RPMI7951 (cell line): ENCODE data around the gene INHA. TPM values are rescaled to one million over a fixed set of nuclear protein-coding genes. Genes with fewer than 3 reads are reported as not detected.

ENCODE experiments used
- DNase-seq: peaks from one replicate; pipeline ENCODE4 v3.0.0-alpha.2; 2012; ENCODE audit warnings: low read depth
- total RNA-seq: library from RNA; depleted of rRNA; stranded (reverse); fragments of >200 nt; shearing (Covaris generic); gene quantifications from 2 replicates; pipeline ENCODE4 v1.2.3, GENCODE V29; 2014

The INHA gene
- total RNA-seq, 1 experiment from 2014 or later, result 0.12 TPM

DNA sequence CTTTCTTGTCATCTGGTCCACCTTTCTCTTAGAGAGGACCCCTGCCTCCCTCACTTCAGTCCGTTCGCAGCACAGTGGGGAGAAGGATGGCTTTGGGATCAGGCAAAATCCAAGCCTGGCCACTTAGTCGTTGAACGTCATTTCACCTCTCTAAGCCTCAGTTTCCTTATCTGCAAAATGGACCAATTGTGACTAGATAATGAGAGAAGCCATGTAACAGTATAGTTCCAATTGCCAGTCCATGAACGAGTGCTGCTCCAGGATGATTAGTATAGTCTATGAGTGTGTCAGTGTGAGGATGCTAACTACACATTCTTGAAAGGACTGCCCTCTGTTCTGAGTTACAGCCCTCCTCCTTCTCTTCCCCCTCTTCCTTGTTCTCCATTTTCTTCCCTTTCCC, 1.1 kb downstream of the INHA start:
- no peak for DNase-seq

DNA sequence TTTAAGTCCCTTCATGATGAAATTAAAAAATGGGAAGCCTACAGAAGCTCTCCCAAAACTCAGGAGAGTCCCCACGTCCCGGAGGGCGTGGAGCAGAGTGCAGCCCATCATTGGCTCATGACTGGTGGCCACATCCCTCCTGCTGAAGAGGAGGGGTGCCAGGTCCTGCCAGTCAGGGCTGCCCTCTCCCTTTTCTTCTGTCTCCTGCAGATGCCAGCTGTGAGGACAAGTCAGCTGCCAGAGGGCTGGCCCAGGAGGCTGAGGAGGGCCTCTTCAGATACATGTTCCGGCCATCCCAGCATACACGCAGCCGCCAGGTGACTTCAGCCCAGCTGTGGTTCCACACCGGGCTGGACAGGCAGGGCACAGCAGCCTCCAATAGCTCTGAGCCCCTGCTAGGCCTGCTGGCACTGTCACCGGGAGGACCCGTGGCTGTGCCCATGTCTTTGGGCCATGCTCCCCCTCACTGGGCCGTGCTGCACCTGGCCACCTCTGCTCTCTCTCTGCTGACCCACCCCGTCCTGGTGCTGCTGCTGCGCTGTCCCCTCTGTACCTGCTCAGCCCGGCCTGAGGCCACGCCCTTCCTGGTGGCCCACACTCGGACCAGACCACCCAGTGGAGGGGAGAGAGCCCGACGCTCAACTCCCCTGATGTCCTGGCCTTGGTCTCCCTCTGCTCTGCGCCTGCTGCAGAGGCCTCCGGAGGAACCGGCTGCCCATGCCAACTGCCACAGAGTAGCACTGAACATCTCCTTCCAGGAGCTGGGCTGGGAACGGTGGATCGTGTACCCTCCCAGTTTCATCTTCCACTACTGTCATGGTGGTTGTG, 2.6 kb downstream of the INHA start:
- no peak for DNase-seq

DNA sequence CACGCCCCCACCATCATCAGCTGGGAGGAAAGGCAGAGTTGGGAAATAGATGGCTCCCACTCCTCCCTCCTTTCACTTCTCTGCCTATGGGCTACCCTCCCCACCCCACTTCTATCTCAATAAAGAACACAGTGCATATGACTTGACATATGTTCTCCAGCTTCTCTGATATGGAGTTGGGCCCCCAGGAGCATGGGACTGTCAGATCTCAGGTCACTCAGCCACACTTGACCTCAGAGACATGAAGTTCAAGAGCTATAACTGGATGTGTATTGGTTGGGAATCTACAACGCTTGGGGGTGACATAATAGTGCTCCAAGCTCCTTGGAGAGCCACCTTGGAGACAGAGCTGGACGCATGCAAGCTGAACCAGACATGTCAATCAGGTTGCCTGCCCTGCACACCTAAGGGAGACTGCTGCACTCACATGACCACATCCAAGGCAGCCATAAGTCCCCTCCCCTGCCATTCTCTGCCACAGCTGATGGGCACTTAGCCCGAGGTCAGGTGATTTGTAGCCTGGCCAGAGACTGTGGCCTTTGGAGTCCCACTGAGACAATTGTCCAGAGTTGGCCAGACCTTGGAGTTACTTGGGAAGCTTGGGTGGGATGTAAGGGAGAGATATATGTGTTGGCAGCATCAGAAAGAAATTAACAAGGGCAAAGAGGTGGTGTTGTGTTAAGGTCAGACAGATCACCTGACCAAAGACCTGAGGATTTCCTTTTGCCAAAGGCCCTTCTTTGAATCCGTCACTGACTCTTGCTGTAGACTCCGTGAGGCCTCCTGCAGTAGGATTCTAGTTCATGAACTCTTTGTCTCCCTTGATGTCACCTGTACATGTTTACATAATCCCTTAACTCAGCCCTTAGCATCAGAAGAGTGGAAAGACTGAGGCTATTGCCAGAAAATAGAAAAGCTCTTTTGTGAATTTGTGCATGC, 3.7 kb downstream of the INHA start:
- DNase-seq, result no peak

DNA sequence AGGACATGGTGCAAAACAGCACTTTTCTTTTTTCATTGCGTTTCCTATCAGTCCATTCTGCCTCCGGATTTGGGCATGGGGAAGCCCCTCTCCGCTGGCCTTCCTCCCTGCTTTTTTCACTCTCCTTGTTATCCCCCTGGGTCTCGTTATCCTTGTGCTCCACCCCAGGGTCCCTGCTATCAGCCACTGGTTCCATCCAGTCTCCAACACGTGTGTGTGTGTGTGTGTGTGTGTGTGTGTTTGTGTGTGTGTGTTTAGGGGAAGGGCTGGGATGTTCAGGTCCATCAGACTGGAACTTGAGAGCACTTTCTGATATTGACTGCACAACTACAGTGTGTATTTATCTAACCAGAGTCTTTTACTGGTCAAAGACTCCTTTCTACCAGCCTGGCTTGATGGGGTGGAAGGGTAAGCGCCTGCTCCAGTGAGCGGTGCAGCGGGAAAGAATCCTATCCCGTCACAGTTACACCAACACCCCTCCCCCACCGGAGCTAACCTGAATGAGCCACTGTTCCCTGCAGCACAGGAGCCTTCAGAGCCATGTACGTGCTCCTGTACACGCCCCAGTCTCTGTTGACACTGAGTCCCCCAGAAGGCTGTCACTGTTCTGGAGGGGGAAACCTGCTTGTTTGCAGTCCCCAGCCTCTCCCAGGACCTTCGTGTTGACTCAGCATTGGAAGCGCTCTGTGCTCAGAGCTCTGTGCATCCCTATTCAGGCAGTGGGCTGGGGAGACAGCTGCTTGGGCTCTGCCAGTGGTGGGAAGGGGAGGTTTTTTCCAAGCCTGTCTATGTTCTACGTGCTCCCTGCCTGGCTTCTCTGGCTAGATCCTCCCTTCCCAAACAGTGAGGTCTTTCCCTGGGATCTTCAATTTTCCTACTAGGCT, 4.6 kb downstream of the INHA start:
- peak; percentile 35 for DNase-seq

DNA sequence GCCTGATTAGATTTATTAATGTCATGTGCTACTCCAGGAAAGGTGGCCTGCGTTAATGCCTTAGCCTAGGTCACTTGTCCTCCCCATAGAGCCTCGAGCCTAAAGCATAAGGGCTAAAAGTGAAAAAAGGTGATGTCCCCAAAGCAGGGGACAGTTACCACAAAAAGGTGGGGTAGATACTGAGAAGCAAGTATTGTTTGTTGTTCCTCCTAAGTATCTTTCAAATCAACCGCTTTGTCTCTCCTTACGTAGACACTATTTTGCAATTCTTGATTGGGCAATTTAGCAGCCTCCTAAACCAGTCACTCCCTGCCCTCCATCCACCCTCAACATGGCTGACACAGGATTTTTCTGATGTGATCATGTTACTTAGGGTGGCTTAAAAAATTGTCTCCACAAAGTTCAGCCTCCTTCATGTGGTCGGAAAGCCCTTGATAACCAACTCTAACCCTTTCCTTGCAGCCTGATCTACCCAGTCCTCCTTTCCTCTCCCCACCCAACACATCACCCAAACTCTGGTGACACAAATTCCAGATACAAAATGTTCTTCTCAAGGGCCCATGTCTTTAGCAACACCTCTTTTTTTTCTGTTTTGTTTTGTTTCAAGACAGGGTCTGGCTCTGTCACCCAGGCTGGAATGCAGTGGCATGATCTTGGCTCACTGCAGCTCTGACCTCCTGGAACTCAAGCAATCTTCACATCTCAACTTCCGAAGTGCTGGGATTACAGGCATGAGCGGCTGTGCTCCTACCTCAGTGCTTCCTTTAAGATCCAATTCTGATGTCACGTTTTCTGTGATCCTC, 6.9 kb downstream of the INHA start:
- no peak for DNase-seq

DNA sequence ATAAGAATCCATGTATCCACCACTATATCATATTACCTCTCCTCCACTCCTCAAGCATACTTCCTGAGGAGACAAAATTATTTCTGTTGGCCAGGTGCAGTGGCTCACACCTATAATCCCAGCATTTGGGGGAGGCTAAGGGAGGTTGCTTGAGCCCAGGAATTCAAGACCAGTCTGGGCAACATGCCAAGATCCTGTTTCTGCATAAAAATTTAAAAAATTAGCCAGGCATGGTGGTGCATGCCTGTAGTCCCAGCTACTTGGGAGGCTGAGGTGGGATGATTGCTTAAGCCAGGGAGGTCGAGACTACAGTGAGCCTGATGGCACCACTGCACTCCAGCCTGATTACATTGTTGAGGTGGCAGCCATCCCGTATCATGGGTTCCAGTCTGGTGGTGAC, 9.2 kb downstream of the INHA start:
- DNase-seq, result no peak

DNA sequence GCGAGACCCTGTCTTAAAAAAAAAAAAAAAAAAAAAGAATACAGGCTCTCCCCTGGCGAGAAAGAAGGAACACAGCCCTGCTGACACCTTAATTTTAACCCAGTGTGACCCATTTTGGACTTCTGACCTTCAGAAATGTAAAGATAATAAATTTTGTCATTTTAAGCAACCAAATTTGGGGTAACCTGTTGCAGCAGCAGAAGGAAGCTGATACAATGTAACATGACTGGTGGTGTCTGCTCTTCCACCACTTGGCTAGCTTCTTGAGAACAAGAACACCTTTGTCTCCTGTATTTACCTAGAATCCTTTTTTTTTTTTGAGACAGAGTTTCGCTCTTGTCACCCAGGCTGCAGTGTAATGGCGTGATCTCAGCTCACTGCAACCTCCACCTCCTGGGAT, 19.0 kb downstream of the INHA start:
- no peak for DNase-seq

DNA sequence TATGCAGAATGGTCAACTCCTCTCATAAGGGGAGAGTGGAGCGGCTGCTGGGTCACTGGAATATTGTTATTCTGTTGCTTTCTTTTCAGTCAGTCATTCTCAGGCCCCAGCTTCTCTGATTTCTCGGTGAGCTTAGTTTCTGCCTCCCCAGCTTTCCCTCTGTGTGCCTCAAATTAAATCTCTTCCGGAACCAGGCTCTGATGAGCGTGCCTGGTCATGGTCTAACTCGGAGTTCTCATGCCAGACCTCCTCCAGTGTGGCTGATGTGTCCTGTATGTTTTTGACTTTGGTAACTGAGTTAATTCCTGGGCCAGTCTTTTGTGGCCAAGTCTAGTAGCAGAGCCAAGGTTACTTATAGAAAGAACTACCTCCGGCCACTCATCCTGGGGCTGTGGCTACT, 20.6 kb downstream of the INHA start:
- peak; percentile 45 for DNase-seq

DNA sequence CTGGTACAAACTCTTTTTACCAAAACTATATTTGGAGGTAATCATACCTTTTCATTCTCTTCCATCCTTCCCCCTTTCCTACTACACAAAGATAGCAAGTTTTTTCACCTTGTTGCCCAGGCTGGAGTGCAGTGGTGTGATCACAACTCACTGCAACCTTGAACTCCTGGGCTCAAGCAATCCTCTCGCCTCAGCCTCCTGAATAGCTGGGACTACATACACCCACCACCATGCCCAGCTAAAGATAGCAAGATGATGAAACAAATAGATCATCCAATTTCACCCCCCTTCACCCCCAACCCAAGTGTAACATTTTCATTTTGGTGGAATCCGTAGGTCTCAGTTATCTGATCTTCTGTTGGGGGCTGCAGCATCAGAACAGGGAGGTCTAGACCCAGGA, 21.0 kb downstream of the INHA start:
- no peak for DNase-seq

DNA sequence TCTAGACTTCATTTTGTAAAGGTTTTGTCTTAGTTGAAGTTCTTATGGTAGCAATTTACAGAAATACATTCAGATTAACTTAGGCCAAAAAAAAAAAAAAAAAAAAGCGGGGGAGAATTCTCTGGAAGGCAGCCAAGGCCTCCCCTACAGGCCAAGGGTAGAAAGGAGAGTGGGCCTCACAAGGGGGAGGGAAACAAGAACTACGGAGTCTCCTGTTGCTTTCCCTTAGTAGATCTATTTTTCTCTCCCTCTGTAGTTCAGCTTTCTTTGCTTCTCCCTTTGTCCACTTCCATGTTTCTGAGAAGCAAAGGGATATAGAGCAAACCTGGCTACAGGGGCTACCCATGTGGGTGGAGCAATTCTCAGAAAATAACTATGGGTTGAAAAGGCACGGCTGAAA, 23.1 kb downstream of the INHA start:
- DNase-seq, result no peak

DNA sequence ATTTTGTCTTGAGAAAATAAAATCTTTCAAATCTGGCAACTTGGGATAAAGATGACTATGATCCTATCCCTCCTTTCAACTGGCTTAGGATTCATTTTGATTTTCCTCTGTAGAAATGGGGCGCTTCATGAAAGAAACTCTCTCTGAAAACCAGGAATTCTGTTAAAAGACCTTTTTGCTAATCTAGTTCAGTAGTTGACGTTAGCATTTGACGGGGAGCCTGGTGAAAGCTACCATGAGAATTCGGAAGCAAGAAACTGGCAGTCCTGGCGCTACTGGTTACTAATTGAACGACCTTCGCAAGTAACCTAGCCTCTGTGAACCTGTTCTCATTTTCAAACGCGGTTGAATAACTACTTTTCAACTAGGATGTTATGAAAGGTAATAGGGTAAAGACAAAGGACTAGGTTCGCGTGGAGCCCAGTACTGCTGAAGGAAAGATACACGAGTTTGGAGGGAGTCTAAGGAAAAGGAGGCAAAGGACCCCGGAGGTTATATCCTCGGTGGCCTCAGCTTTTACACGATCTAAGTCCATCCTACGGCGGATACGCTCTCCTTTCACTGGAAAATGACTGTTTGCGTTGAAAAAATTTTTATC, 24.9 kb downstream of the INHA start:
- peak; percentile 30 for DNase-seq

DNA sequence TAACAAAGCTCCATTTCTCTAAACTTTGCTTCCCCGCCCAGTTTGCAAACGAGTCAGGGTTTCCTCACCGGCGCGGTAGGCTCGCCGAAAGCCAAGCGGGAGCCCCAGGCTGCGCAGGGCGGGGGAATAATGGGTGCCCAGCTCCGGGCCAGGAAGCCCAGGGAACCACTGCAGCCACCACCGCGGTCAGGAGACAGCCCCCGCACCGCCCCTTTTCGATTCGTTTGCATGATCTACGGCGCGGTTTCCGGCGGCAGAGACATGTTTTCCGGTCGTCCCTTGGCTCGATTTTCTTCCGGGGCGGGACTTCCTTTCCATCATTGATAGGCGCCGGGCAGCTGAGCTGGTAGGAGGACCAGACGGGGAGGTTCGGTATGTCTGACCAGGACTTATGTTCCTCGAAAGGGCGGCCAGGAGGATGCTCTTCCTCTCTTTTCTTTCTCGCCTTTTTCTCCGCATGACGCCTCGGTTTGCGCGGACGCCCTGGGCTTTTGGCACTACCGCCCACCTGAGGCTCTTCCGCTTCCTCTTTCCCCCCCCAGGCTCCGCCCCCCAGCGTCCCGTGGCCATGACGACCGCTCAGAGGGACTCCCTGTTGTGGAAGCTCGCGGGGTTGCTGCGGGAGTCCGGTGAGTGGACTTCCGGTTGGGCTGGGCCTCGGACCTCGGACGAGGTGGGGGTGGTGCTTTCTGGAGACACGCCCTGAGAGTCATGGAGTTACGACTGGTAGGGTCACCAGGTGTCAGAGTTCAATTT, 25.6 kb downstream of the INHA start, which contains the start of gene STK11IP:
Gene STK11IP (plus strand): TSS at position 306 of the 756 bp plus-strand sequence. CDS start 263 bp downstream, at position 569.
- DNase-seq, result peak; percentile 98

DNA sequence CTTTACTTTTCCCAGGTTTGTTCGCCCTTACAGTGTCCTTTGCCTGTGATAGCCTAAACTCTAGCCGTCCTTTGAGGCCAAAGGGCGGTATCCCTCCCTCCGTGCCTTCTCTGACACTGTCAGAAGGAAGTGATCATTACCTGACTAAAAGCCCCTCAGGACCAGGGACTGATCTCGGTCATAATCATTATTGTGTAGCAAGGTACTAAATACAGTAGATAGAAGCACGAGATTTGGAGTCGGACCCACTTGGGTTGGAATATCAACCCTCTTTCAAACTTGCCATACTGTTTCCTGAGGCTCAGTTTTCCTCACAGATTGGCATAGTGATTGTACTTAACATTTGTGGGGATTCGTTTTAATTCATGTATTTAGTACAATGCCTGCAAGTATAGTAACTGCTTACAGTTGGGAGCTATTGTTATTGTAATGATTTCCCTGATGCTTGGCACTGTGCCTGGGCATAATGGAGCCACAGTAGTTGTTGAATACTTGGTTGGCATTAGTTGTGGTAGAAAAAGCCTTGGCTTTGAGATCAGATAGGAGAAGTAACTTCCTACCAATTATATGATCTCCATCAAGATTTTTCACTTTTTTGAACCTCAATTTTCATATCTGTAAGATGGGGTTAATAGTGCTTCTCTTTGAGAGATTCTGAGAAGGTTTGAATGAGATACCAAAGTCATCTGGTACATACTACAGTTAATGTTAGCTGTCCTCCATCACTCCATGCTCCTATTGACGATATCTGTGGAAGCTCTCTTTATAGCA, 26.4 kb downstream of the INHA start:
- no peak for DNase-seq

DNA sequence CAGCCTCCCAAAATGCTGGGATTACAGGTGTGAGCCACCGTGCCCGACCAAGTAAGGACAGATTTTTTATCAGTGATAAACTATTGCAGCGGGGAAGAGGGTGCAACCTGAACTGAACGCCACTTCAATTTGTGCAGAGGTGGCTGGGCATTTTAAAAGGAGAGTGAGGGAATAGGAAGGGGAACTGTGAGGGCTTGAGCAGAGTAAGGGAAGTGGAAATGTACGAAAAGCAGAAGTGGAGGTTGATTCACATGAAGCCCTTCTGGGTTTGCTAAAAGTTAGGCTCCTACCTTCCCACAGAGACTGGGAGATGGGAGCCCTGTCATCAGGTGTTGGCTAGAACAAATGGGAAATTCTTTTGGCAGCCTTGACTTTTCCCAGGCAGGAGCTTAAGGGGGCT, 31.7 kb downstream of the INHA start:
- DNase-seq, result no peak

DNA sequence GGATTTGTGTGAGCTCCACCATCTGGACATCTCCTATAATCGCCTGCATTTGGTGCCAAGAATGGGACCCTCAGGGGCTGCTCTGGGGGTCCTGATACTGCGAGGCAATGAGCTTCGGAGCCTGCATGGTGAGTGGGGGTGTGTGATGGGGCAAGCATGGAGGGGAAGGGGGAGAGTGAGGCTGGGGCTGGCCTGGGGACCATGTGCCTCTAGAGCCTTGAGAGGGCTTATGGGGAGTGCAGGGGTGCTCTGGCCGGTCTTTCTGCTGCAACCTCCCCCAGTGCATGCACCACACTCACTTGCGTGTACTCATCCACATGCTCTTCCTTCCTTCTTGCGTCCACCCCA, 33.5 kb downstream of the INHA start:
- DNase-seq, result no peak

DNA sequence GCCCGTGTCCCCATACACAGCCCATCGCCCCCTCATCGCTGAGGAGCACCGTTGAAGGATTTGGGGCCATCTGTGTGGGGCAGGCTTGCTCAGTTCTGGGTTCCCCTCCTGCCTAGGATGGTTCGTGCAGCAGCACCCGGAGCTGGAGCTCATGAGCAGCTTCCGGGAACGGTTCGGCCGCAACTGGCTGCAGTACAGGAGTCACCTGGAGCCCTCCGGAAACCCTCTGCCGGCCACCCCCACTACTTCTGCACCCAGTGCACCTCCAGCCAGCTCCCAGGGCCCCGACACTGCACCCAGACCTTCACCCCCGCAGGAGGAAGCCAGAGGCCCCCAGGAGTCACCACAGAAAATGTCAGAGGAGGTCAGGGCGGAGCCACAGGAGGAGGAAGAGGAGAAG, 35.8 kb downstream of the INHA start:
- no peak for DNase-seq

DNA sequence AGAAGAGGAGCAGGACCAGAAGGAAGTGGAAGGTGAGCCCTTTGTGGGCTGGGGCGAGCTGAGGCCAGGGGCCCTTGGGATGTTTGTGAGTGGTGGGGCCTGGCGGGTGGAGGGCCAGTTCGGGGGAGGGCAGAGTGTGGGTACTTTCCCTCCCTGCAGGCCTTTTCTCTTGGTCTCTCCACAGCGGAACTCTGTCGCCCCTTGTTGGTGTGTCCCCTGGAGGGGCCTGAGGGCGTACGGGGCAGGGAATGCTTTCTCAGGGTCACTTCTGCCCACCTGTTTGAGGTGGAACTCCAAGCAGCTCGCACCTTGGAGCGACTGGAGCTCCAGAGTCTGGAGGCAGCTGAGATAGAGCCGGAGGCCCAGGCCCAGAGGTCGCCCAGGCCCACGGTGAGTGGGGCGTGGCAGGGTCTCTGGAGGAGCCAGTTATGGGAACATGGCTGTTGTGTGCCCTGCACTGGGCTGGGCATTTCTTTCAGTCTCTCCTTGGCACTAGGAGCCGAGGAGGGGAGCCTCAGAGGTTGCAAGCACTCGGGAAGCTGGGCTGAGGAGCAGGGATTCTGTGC, 36.4 kb downstream of the INHA start:
- DNase-seq, result no peak

DNA sequence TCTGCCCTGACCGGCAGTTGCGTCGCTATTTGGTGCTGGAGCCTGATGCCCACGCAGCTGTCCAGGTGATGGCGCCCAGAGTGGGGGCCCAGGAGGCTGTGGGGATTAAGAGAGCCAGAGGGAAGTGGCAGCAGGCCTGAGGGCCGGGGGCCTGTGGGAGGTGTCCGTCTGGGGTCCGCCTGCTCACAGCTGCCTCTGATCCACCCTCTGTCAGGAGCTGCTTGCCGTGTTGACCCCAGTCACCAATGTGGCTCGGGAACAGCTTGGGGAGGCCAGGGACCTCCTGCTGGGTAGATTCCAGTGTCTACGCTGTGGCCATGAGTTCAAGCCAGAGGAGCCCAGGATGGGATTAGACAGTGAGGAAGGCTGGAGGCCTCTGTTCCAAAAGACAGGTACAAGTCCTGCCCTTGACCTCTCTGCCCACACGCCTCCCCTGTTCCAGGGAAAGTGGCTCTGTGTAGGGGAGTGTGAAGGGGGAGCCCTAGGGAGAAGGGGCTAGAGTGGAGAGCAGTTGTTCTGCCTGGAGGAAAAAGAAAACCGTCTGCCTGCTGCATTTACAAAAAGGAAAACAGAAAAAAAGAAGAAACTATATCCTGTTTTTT, 37.1 kb downstream of the INHA start:
- no peak for DNase-seq
